RWPE2 (cell line): ENCODE results near the gene FAXDC2.

Experiments used
- ATAC-seq: fragments of 200-7000 bp; cut with Tn5 transposase; 3 replicates; pipeline ENCODE4 v1.9.1; 2021; ENCODE audit warnings: low read depth
- DNase-seq: peaks from one replicate; pipeline ENCODE4 v3.0.0-alpha.2; 2020; ENCODE audit warnings: low spot score
- H3K27ac ChIP-seq: fragments of 450-650 bp; 2 replicates; pipeline ENCODE4 v1.5.1; 2017; ENCODE audit warnings: mild to moderate bottlenecking; ENCODE audit not compliant: poor library complexity, severe bottlenecking
- H3K27me3 ChIP-seq: fragments of 250-450 bp; sonication (Bioruptor Pico); 2 replicates; pipeline ENCODE4 v1.5.1; 2021; ENCODE audit warnings: mild to moderate bottlenecking, moderate library complexity; ENCODE audit not compliant: insufficient read depth, poor library complexity, severe bottlenecking
- H3K36me3 ChIP-seq: fragments of 250-450 bp; sonication (Bioruptor Pico); 2 replicates; pipeline ENCODE4 v1.5.1; 2020; ENCODE audit warnings: low read depth, mild to moderate bottlenecking, moderate library complexity
- H3K4me1 ChIP-seq: fragments of 250-450 bp; sonication (Bioruptor Pico); 2 replicates; pipeline ENCODE4 v1.5.1; 2021; ENCODE audit warnings: mild to moderate bottlenecking, moderate library complexity; ENCODE audit not compliant: insufficient read depth, poor library complexity, severe bottlenecking
- H3K4me3 ChIP-seq: fragments of 250-450 bp; sonication (Bioruptor Pico); 2 replicates; pipeline ENCODE4 v1.5.1; 2021; ENCODE audit warnings: mild to moderate bottlenecking, moderate library complexity; ENCODE audit not compliant: severe bottlenecking
- H3K9me3 ChIP-seq: fragments of 250-450 bp; sonication (Bioruptor Pico); 2 replicates; pipeline ENCODE4 v1.5.1; 2021; ENCODE audit warnings: mild to moderate bottlenecking, moderate library complexity; ENCODE audit not compliant: severe bottlenecking
- TF ChIP-seq, protein P1 (sequence below): fragments of 450-650 bp; IDR thresholded peaks from one replicate; pipeline ENCODE4 v1.5.1; 2017; ENCODE audit warnings: mild to moderate bottlenecking, moderate library complexity; ENCODE audit not compliant: poor library complexity, severe bottlenecking

FAXDC2 gene

DNA sequence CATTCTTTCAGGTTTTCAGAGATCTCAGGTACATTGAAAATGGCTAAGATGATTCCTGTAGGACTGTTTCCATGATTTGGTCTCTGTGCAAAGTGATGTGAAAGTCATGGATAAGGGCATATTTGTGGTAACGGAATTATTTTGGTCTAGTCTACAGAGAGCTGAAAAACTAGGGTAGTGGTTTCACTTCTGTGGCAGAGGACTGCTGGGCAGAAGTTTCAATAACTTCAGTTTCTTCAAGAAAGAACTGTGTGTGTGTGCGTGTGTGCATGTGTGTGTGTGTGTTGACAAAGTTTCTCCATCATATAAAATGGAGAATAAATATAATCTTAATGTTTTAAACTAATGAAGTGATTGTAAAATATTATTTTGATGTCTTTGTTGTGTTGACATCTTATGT is 12.4 kb upstream of the FAXDC2 start:
- Histone ChIP-seq H3K4me3 (no peak overlapping the region), H3K9me3 (no peaks in the 10 kb centered on the region), H3K4me1 (peaks cover 10% of the 10 kb centered on the region), H3K27ac (no peak overlapping the region), H3K36me3 (peaks cover 69% of the 10 kb centered on the region), H3K27me3 (no peaks in the 10 kb centered on the region)
- ATAC-seq (no peak), DNase-seq (no peak)
- TF ChIP-seq, protein P1, sequence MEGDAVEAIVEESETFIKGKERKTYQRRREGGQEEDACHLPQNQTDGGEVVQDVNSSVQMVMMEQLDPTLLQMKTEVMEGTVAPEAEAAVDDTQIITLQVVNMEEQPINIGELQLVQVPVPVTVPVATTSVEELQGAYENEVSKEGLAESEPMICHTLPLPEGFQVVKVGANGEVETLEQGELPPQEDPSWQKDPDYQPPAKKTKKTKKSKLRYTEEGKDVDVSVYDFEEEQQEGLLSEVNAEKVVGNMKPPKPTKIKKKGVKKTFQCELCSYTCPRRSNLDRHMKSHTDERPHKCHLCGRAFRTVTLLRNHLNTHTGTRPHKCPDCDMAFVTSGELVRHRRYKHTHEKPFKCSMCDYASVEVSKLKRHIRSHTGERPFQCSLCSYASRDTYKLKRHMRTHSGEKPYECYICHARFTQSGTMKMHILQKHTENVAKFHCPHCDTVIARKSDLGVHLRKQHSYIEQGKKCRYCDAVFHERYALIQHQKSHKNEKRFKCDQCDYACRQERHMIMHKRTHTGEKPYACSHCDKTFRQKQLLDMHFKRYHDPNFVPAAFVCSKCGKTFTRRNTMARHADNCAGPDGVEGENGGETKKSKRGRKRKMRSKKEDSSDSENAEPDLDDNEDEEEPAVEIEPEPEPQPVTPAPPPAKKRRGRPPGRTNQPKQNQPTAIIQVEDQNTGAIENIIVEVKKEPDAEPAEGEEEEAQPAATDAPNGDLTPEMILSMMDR: no peak

DNA sequence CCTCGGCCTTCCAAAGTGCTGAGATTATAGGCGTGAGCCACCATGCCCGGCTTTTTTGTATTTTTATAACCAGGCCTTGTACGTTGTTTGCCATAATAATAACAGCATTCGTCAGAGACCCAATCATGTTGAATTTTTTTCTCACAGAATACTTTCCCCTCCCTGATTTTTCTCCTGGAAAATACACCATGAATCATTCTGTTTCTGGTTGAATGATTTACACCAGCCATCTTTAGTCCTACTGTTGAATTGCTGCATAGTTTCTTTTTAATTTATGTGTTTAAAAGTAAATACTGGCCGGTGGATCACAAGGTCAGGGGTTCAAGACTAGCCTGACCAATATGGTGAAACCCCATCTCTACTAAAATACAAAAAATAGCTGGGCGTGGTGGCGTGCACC is 11.5 kb upstream of the FAXDC2 start:
- DNase-seq (no peak), ATAC-seq (no peak)
- Histone ChIP-seq H3K9me3 (no peaks in the 10 kb centered on the region), H3K4me1 (peaks cover 12% of the 10 kb centered on the region), H3K4me3 (no peak overlapping the region), H3K36me3 (peaks cover 61% of the 10 kb centered on the region), H3K27me3 (no peaks in the 10 kb centered on the region), H3K27ac (no peak overlapping the region)
- TF ChIP-seq, protein P1: no peak

DNA sequence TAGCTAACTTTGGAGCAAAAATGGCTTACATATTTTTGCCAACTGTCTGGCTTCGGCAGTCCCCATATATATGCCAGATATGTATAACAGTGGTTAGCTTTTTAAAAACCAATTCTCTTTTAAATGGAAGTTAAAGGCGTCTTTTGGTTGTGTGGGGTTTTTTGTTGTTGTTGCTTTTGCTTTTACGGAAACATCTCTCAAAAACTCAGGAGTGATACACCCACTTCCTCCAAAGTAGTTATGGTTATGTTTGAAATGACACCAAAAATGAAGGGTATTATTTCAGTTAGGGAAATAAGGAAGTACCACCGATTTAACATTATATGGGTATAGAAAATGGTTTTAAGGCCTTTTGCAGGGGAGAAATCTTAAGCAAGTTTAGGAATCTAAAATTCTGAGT is 10.4 kb upstream of the FAXDC2 start:
- Histone ChIP-seq H3K27me3 (no peaks in the 10 kb centered on the region), H3K4me3 (no peak overlapping the region), H3K9me3 (no peaks in the 10 kb centered on the region), H3K27ac (peak overlapping the region; percentile 93), H3K36me3 (peaks cover 49% of the 10 kb centered on the region), H3K4me1 (peaks cover 15% of the 10 kb centered on the region)
- DNase-seq: no peak
- ATAC-seq: no peak
- TF ChIP-seq, protein P1: no peak

DNA sequence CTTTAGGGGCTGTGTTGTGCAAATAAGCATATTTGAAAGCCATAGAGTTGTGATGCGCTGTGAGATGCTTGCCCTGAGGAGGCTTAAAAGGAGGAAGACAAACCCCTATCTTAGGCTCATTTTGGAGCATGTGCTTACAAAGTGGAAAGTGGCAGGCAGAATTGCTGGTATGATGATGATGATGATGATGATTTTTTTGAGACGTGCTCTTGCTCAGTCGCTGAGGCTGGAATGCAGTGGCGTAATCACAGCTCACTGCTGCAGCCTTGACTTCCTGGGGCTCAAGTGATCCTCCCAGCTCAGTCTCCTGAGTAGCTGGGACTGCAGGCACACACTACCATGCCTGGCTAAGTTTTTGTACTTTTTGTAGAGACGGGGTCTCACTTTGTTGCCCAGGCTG is 9.7 kb upstream of the FAXDC2 start:
- Histone ChIP-seq H3K36me3 (peaks cover 43% of the 10 kb centered on the region), H3K4me1 (peaks cover 15% of the 10 kb centered on the region), H3K27ac (peak overlapping the region; percentile 93), H3K4me3 (peak overlapping the region; percentile 82), H3K27me3 (no peaks in the 10 kb centered on the region), H3K9me3 (no peaks in the 10 kb centered on the region)
- TF ChIP-seq, protein P1: no peak
- ATAC-seq (peak; percentile 13; the same call in 1 of the 3 replicates), DNase-seq (no peak)

DNA sequence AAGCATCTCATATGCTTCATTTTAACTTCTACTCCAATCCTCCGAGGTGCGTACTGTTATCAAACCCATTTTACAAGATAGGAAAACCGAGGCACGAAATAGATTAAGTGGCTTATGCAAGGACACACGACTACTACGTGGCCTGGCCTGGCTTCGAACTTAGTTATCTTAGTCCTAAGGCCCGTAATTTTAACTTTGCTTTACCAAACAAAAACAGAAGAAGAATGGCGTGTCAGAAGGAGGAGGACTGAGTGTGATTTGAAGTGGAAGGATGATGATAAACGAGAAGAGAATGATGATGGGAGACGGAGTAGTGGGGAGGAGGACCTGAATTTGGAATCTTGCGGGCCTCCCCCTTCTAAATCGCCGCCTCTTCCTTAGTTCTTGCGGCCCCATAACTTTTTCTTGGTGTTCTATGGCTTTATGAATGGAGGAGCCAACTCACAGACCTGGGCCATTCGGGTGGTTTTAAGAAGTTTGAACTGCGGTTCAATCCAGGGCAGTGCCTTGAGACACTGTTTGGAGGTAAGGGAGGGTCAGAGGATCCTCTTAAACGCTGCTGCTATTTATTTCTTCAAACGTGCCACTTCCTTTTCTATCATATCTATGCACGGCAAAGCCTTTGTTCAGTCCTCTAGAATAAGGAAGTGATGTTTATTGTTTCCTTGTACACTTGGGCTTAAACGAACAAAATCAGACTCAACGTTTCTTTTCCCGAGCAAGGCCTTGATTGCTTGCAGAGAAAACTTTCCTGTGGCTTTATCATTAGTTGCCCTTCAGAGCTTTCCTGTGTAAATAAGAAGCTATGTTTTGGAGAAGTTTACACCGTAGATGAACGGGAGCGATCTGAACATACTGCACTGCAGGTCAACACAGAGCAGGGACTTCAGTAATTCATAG is 8.8 kb upstream of the FAXDC2 start:
- H3K36me3 ChIP-seq: peaks cover 34% of the 10 kb centered on the region
- peaks cover 15% of the 10 kb centered on the region for H3K4me1 ChIP-seq
- ATAC-seq (no peak), DNase-seq (no peak)
- peak overlapping the region; percentile 93 for H3K27ac ChIP-seq
- no peaks in the 10 kb centered on the region for H3K9me3 ChIP-seq
- TF ChIP-seq, protein P1: no peak
- no peaks in the 10 kb centered on the region for H3K27me3 ChIP-seq
- H3K4me3 ChIP-seq: peak overlapping the region; percentile 82
